ENCODE results near the gene NACAD.

The NACAD gene, protein sequence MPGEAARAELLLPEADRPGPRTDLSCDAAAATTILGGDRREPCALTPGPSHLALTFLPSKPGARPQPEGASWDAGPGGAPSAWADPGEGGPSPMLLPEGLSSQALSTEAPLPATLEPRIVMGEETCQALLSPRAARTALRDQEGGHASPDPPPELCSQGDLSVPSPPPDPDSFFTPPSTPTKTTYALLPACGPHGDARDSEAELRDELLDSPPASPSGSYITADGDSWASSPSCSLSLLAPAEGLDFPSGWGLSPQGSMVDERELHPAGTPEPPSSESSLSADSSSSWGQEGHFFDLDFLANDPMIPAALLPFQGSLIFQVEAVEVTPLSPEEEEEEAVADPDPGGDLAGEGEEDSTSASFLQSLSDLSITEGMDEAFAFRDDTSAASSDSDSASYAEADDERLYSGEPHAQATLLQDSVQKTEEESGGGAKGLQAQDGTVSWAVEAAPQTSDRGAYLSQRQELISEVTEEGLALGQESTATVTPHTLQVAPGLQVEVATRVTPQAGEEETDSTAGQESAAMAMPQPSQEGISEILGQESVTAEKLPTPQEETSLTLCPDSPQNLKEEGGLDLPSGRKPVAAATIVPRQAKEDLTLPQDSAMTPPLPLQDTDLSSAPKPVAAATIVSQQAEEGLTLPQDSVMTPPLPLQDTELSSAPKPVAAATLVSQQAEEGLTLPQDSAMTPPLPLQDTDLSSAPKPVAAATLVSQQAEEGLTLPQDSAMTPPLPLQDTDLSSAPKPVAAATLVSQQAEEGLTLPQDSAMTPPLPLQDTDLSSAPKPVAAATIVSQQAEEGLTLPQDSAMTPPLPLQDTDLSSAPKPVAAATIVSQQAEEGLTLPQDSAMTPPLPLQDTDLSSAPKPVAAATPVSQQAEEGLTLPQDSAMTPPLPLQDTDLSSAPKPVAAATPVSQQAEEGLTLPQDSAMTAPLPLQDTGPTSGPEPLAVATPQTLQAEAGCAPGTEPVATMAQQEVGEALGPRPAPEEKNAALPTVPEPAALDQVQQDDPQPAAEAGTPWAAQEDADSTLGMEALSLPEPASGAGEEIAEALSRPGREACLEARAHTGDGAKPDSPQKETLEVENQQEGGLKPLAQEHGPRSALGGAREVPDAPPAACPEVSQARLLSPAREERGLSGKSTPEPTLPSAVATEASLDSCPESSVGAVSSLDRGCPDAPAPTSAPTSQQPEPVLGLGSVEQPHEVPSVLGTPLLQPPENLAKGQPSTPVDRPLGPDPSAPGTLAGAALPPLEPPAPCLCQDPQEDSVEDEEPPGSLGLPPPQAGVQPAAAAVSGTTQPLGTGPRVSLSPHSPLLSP (N-terminal part only)

GRCh38 chr7:45088821-45089340 is at the start of gene NACAD:
NACAD (minus strand) TSS chr7:45088969; CDS start chr7:45088894, 75 bp downstream.
- no peak for TF ChIP-seq JUND (IDR thresholded peaks at IDR 0.05; ENCODE audit: low read depth)
- in situ Hi-C loops (cut with HindIII; ENCODE audit: low pct_unique_long_range_greater_than_20kb, low sequenced_read_pairs), result no loop called here
- DNase-seq (ENCODE audit: low read depth in 1 of 2, low spot score in 1 of 2), result no peak

GRCh38 chr7:45136106-45137060 is 47.6 kb upstream of the NACAD start:
- in situ Hi-C loops (cut with HindIII; ENCODE audit: low pct_unique_long_range_greater_than_20kb, low sequenced_read_pairs), result no loop called here
- DNase-seq (ENCODE audit: low read depth in 1 of 2, low spot score in 1 of 2), result peak; percentile 84 to 88
- no peak for TF ChIP-seq JUND (IDR thresholded peaks at IDR 0.05; ENCODE audit: low read depth)

DNA sequence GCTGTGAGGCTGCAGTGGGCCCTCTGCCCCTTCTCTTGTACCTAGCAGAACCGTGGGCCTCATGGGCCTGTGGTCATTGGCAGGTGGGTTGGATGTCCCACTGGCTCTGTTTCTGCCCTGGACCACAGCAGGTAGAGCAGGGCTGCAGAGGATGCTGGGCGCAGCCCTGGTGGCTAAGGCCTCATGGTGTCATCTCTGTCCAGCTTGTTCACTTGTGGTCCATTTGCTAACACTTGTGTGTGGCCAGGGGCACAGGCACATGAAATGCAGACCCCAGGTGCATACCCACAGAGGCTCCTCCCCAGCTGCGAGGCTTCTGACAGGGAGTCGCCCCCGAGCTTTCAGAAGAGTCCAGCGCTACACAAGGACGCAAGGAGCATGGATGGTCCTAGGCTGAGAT is 45.1 kb upstream of the NACAD start:
- in situ Hi-C loops (cut with HindIII; ENCODE audit: low pct_unique_long_range_greater_than_20kb, low sequenced_read_pairs), result no loop called here
- DNase-seq (ENCODE audit: low read depth in 1 of 2, low spot score in 1 of 2), result no peak
- TF ChIP-seq JUND (IDR thresholded peaks at IDR 0.05; ENCODE audit: low read depth), result no peak

- in situ Hi-C loops (cut with HindIII; ENCODE audit: low pct_unique_long_range_greater_than_20kb, low sequenced_read_pairs), result no loop called here
- no peak for TF ChIP-seq JUND (IDR thresholded peaks at IDR 0.05; ENCODE audit: low read depth)
- no peak for DNase-seq (ENCODE audit: low read depth in 1 of 2, low spot score in 1 of 2)
Measured at GRCh38 chr7:45133352-45133751, 44.6 kb upstream of the NACAD start.

- no peak for TF ChIP-seq JUND (IDR thresholded peaks at IDR 0.05; ENCODE audit: low read depth)
- DNase-seq (ENCODE audit: low read depth in 1 of 2, low spot score in 1 of 2), result no peak
- in situ Hi-C loops (cut with HindIII; ENCODE audit: low pct_unique_long_range_greater_than_20kb, low sequenced_read_pairs), result no loop called here
Measured at GRCh38 chr7:45132708-45133320, 44.0 kb upstream of the NACAD start.

GRCh38 chr7:45131891-45132290 is 43.1 kb upstream of the NACAD start:
- in situ Hi-C loops (cut with HindIII; ENCODE audit: low pct_unique_long_range_greater_than_20kb, low sequenced_read_pairs), result no loop called here
- TF ChIP-seq JUND (IDR thresholded peaks at IDR 0.05; ENCODE audit: low read depth), result no peak
- DNase-seq (ENCODE audit: low read depth in 1 of 2, low spot score in 1 of 2), result no peak

GRCh38 chr7:45130910-45131309 is 42.1 kb upstream of the NACAD start:
- TF ChIP-seq JUND (IDR thresholded peaks at IDR 0.05; ENCODE audit: low read depth), result no peak
- in situ Hi-C loops (cut with HindIII; ENCODE audit: low pct_unique_long_range_greater_than_20kb, low sequenced_read_pairs), result no loop called here
- DNase-seq (ENCODE audit: low read depth in 1 of 2, low spot score in 1 of 2), result no peak

- in situ Hi-C loops (cut with HindIII; ENCODE audit: low pct_unique_long_range_greater_than_20kb, low sequenced_read_pairs), result no loop called here
- no peak for DNase-seq (ENCODE audit: low read depth in 1 of 2, low spot score in 1 of 2)
- TF ChIP-seq JUND (IDR thresholded peaks at IDR 0.05; ENCODE audit: low read depth), result no peak
Measured at GRCh38 chr7:45129906-45130305, 41.1 kb upstream of the NACAD start.

DNA sequence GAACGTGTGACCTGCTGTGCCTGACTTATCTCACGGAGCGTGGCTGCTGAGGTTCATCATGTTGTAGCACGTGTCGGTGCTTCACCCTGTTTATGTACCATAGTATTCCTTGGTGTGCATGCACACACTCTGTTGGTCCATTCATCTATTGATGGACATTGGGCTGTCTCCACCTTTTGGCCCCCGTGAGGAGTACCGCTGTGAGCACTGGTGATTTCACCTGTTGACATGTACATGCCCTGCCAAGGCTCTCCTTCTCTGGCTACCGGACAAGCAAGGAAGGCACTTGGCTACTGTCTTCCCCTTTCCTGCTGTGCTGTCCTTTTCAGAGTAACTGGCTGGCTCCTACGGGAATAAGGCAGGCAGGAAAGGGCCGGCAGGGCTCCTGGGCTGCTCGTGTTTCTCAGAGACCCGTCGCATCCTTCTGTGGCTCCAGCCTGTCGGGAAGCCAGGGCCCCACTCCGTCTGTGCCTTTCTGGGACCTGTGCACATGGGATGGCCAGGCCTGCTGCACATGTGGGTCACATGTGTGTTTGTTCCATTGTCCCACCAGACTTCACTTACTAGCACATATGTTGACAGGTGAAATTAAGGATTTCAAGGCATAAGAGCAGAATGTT is 40.5 kb upstream of the NACAD start:
- peak in 1 of 2 experiments; percentile 28 for DNase-seq (ENCODE audit: low read depth in 1 of 2, low spot score in 1 of 2)
- TF ChIP-seq JUND (IDR thresholded peaks at IDR 0.05; ENCODE audit: low read depth), result no peak
- in situ Hi-C loops (cut with HindIII; ENCODE audit: low pct_unique_long_range_greater_than_20kb, low sequenced_read_pairs), result no loop called here

GRCh38 chr7:45126920-45127319 is 38.2 kb upstream of the NACAD start:
- no peak for DNase-seq (ENCODE audit: low read depth in 1 of 2, low spot score in 1 of 2)
- in situ Hi-C loops (cut with HindIII; ENCODE audit: low pct_unique_long_range_greater_than_20kb, low sequenced_read_pairs), result no loop called here

More at GRCh38 chr7:45126920-45127319, 38.2 kb upstream of the NACAD start:
- no peak for TF ChIP-seq JUND (IDR thresholded peaks at IDR 0.05; ENCODE audit: low read depth)
